NB4 (cell line): ENCODE results near the gene CACNB3.

Source experiments
- DNase-seq: peaks from one replicate; pipeline ENCODE4 v3.0.0; 2010; ENCODE audit warnings: low read depth
- H3K4me3 ChIP-seq: one replicate; pipeline ENCODE4 v1.5.1; 2011; ENCODE audit warnings: mild to moderate bottlenecking, low read depth, low read length, moderate library complexity
- MYC ChIP-seq: IDR thresholded peaks from 2 replicates; pipeline ENCODE4 v1.6.1; 2011; ENCODE audit warnings: low read depth, low read length
- POLR2A ChIP-seq: IDR thresholded peaks from 2 replicates; pipeline ENCODE4 v1.6.1; 2011; ENCODE audit warnings: mild to moderate bottlenecking; ENCODE audit not compliant: insufficient read length; ENCODE audit errors: extremely low read depth
- TF ChIP-seq, protein P1 (sequence below): IDR thresholded peaks from one replicate; pipeline ENCODE4 v1.5.1; 2012; ENCODE audit warnings: low read depth, low read length
- TF ChIP-seq, protein P2 (sequence below): IDR thresholded peaks from 2 replicates; pipeline ENCODE4 v1.6.1; 2011; ENCODE audit warnings: low read depth, low read length

Gene CACNB3

DNA sequence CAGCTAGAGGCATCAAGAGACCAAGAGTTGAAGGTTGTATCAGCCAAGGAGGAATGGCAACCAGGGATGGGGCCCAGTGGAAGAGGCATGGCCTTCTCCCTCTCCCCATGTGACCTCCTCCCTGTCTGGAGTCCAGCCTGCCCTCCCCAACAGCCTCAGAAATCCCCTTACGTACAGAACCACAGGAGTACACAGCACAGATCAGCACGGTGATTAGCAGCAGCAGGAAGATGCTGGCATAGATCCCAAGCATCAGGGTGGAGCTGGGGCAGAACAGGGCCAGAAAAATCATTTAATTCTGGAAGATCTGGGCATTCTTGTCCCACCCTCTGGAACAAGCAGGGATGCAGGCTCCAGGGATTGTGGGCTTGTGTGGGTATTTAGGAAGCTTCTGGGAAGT lies 43.8 kb upstream of the CACNB3 start:
- no peak overlapping the region for H3K4me3 ChIP-seq
- TF ChIP-seq MYC (no peak), POLR2A (no peak)
- TF ChIP-seq, protein P1, sequence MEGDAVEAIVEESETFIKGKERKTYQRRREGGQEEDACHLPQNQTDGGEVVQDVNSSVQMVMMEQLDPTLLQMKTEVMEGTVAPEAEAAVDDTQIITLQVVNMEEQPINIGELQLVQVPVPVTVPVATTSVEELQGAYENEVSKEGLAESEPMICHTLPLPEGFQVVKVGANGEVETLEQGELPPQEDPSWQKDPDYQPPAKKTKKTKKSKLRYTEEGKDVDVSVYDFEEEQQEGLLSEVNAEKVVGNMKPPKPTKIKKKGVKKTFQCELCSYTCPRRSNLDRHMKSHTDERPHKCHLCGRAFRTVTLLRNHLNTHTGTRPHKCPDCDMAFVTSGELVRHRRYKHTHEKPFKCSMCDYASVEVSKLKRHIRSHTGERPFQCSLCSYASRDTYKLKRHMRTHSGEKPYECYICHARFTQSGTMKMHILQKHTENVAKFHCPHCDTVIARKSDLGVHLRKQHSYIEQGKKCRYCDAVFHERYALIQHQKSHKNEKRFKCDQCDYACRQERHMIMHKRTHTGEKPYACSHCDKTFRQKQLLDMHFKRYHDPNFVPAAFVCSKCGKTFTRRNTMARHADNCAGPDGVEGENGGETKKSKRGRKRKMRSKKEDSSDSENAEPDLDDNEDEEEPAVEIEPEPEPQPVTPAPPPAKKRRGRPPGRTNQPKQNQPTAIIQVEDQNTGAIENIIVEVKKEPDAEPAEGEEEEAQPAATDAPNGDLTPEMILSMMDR, result no peak
- TF ChIP-seq, protein P2, sequence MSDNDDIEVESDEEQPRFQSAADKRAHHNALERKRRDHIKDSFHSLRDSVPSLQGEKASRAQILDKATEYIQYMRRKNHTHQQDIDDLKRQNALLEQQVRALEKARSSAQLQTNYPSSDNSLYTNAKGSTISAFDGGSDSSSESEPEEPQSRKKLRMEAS, result no peak
- no peak for DNase-seq

DNA sequence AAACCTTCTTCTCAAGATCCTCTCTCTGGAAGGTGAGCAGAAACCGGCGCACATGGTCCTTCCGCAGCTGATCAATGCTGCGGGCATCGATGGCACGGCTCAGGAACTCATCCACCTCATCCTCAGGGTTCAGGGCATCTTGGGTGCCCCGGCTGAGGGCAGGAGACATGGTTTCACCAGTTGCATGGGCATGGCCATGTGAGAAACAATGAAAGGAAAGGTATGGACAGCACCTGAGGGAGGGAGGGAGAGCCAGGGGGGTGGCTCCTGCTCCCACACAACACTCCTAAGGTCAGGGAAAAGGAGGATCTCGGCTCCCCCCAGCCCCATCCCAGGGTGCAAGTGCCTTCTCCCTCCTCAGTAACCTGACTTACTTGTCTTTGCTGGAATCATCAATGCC lies 43.0 kb upstream of the CACNB3 start:
- no peak for DNase-seq
- no peak overlapping the region for H3K4me3 ChIP-seq
- TF ChIP-seq, protein P1, result no peak
- no peak for TF ChIP-seq POLR2A
- TF ChIP-seq, protein P2, result no peak
- TF ChIP-seq MYC, result no peak

DNA sequence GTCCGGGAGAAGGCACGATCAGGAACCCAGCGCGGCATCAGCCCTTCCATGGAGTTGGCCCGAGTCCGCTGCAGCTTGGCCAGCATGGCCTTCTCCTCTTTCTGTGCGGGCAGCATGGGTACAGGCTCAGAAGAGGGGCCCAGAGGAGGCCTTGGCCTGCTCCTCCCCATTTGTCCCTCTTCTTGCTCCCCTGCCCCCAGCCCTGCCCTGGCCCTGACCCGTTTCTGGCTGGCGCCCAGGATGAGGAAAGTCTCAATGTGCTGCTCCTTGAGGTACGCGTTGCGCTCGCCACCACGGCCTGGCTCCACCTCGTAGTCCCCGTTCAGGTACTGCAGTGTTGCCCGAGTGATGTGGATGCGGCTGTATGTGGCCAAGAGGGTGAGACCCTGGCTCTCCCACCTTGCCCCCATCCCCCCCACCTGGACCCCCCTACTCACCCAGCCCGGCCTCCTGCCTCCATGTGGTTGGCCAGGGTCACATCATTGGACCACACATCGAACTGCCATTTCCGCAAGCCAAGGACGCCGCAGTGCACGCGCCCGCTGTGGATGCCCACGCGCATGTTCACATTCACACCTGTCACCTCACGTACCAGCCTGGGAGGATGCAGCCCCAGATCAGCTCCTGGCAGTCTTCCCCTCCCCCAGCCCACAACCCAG lies 42.2 kb upstream of the CACNB3 start:
- TF ChIP-seq MYC, result no peak
- TF ChIP-seq, protein P2, result no peak
- TF ChIP-seq, protein P1, result no peak
- no peak for TF ChIP-seq POLR2A
- H3K4me3 ChIP-seq, result no peak overlapping the region
- no peak for DNase-seq

DNA sequence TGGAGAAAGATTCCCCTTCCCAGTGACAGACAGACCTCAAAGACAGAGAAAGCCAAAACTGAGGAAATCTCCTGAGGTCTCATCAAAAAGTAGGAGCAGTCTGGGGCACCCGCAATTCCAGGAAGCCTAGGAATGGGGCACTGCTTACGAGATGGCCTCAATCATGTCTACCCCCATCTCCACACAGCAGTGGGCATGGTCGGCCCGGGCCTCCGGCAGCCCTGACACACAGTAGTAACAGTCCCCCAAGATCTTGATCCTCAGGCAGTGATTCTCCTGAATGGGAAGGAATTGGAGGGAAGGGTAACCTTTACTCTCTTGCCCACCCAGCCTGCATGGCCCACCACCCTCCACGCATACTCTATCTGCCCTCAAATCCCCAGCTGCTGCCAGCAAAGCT lies 41.3 kb upstream of the CACNB3 start:
- DNase-seq, result no peak
- H3K4me3 ChIP-seq, result no peak overlapping the region
- TF ChIP-seq, protein P1, result no peak
- TF ChIP-seq POLR2A (no peak), MYC (no peak)
- TF ChIP-seq, protein P2, result no peak

DNA sequence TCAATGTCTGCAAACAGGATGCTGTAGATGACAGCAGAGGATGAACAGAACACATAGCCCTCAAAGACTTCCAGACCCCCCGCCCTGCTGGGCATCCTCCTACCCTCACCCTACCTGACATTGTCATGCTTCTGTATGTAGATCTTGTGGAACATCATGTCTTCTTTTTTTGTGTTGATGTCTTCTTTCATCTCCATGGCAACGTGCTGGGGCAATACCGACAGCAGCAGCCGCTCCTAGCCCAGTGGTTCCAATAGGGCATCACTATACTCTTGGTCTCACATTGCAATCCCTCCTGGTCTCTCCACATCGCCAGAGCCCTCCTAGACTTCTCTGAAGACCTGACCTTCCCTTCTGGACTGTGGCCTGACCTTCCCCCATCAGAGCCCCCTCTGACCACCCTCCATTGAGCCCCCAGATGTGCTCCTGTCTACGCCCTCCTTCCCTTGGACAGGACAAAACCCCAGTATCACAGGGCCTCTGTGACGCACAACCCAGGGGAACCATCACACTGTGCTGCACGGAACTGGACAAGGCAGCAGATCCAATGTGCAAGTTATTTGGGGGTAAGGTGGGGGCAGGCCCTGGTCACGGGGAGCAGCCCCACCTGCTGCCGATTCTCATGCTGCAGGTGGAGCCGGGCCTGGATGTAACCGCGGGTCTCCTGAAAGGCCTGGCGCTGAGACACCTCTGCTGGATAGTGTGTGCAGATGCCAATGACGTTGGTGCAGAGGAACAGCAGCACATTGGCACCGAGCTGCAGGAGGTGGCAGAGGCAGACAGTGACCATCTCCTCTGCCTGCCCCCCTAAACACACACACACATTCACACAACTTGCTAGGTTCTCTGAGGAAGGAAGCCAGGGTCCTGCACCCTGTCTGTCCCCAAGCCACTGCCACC lies 40.5 kb upstream of the CACNB3 start:
- DNase-seq, result no peak
- H3K4me3 ChIP-seq, result no peak overlapping the region
- TF ChIP-seq, protein P2, result no peak
- no peak for TF ChIP-seq MYC
- no peak for TF ChIP-seq POLR2A
- TF ChIP-seq, protein P1, result no peak
